Glomerular endothelial cell (primary cell): ENCODE data around the gene ARHGEF40. TPM values are rescaled to one million over a fixed set of nuclear protein-coding genes. Genes with fewer than 3 reads are reported as not detected.

Experiments used
- DNase-seq: peaks from one replicate; pipeline ENCODE4 v3.0.0-alpha.2; 2011; ENCODE audit warnings: low read depth, low spot score; ENCODE audit errors: extremely low read depth
- total RNA-seq: library from RNA; depleted of rRNA; stranded (reverse); fragments of >200 nt; gene quantifications from 2 replicates; pipeline ENCODE4 v1.2.3, GENCODE V29; 2015

The ARHGEF40 gene
- total RNA-seq, 1 donor from 2014 or later, result 20.4 TPM

- DNase-seq, result no peak
These were observed 39.5 kb downstream of the ARHGEF40 start for GRCh38 chr14:21109377-21110138.

- DNase-seq, result no peak
These were observed 42.2 kb downstream of the ARHGEF40 start for GRCh38 chr14:21112255-21112654.

- DNase-seq, result no peak
These were observed 43.3 kb downstream of the ARHGEF40 start for GRCh38 chr14:21113369-21113768.

- no peak for DNase-seq
These were observed 48.8 kb downstream of the ARHGEF40 start for GRCh38 chr14:21118933-21119332.

GRCh38 chr14:21120686-21121085, 50.6 kb downstream of the ARHGEF40 start:
- no peak for DNase-seq

- DNase-seq, result no peak
These were observed 51.0 kb downstream of the ARHGEF40 start for GRCh38 chr14:21121122-21121521.

GRCh38 chr14:21123429-21123828, 53.3 kb downstream of the ARHGEF40 start:
- DNase-seq, result no peak

- no peak for DNase-seq
These were observed 63.8 kb downstream of the ARHGEF40 start for GRCh38 chr14:21133901-21134300.

- DNase-seq, result peak; percentile 7
These were observed 65.9 kb downstream of the ARHGEF40 start for GRCh38 chr14:21136024-21136423.

Other genes starting within 250 kb of the ARHGEF40 start
- gene RNASE3, start 178.9 kb upstream of the ARHGEF40 start, total RNA-seq, result not detected in 2 replicates
- gene RNASE2, start 114.8 kb upstream of the ARHGEF40 start, total RNA-seq, result not detected in 2 replicates
- gene METTL17, start 80.3 kb upstream of the ARHGEF40 start, total RNA-seq, result 47.3 and 62.2 TPM in 2 replicates
- gene SLC39A2, start 71.0 kb upstream of the ARHGEF40 start, total RNA-seq, result not detected in 2 replicates
- 2.6 and 3.1 TPM in 2 replicates for gene NDRG2, start 45.2 kb upstream of the ARHGEF40 start, total RNA-seq
- not detected in 2 replicates for gene TPPP2, start 40.1 kb upstream of the ARHGEF40 start, total RNA-seq
- gene RNASE13, start 35.5 kb upstream of the ARHGEF40 start, total RNA-seq, result not detected in 2 replicates
- gene RNASE7, start 27.9 kb upstream of the ARHGEF40 start, total RNA-seq, result not detected in 2 replicates
- gene RNASE8, start 12.5 kb upstream of the ARHGEF40 start, total RNA-seq, result not detected in 2 replicates
- gene ZNF219, start 28.4 kb downstream of the ARHGEF40 start, total RNA-seq, result 20.9 and 39.1 TPM in 2 replicates
- gene TMEM253, start 30.8 kb downstream of the ARHGEF40 start, total RNA-seq, result 0.19 TPM in 1 of 2 replicates, not detected in the other
- not detected in 2 replicates for gene OR5AU1, start 85.8 kb downstream of the ARHGEF40 start, total RNA-seq
- gene HNRNPC, start 199.1 kb downstream of the ARHGEF40 start, total RNA-seq, result 537 and 719 TPM in 2 replicates
- not detected in 2 replicates for gene RPGRIP1, start 209.8 kb downstream of the ARHGEF40 start, total RNA-seq